ENCODE data around the gene EYA2. TPM values are rescaled to one million over a fixed set of nuclear protein-coding genes. Genes with fewer than 3 reads are reported as not detected.

Gene EYA2
- total and polyA plus RNA-seq, 2 donors (not counting 3 experiments of a cell fraction or from before 2014, with no cell fraction given), result not detected

GRCh38 chr20:47198254-47198671 lies 303.6 kb downstream of the EYA2 start:
- intact Hi-C loops (cut with micrococcal nuclease), result loop anchor here (5.0 kb wide), 1 partner anchor 1424 kb away; no protein-coding TSS in a partner anchor
- H2AFZ ChIP-seq (ENCODE audit: low read depth, low read length), result no peak overlapping the region
- no peaks in the 10 kb centered on the region for H3K9me3 ChIP-seq (replicated peaks; ENCODE audit: control insufficient read depth, insufficient read depth, low read length)
- no peak for TF ChIP-seq EZH2 (IDR thresholded peaks at IDR 0.05; ENCODE audit: borderline replicate concordance, low read depth, low read length, severe bottlenecking)
- TF ChIP-seq, protein P1, sequence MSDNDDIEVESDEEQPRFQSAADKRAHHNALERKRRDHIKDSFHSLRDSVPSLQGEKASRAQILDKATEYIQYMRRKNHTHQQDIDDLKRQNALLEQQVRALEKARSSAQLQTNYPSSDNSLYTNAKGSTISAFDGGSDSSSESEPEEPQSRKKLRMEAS (IDR thresholded peaks at IDR 0.05; ENCODE audit: insufficient read depth, insufficient read length), result no peak
- TF ChIP-seq FOS (IDR thresholded peaks at IDR 0.05; ENCODE audit: borderline replicate concordance, insufficient read depth, low read length), result no peak
- TF ChIP-seq GATA2 (IDR thresholded peaks at IDR 0.05; ENCODE audit: insufficient read depth, insufficient read length, low read depth, low read length), result no peak
- TF ChIP-seq JUN (IDR thresholded peaks at IDR 0.05; ENCODE audit: borderline replicate concordance, insufficient read depth, insufficient read length, low read depth), result no peak
- TF ChIP-seq MYC (IDR thresholded peaks at IDR 0.05; ENCODE audit: low read depth, low read length), result no peak
- TF ChIP-seq POLR2A (IDR thresholded peaks at IDR 0.05; ENCODE audit: low read depth, low read length), result no peak
- TF ChIP-seq, protein P2, sequence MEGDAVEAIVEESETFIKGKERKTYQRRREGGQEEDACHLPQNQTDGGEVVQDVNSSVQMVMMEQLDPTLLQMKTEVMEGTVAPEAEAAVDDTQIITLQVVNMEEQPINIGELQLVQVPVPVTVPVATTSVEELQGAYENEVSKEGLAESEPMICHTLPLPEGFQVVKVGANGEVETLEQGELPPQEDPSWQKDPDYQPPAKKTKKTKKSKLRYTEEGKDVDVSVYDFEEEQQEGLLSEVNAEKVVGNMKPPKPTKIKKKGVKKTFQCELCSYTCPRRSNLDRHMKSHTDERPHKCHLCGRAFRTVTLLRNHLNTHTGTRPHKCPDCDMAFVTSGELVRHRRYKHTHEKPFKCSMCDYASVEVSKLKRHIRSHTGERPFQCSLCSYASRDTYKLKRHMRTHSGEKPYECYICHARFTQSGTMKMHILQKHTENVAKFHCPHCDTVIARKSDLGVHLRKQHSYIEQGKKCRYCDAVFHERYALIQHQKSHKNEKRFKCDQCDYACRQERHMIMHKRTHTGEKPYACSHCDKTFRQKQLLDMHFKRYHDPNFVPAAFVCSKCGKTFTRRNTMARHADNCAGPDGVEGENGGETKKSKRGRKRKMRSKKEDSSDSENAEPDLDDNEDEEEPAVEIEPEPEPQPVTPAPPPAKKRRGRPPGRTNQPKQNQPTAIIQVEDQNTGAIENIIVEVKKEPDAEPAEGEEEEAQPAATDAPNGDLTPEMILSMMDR (IDR thresholded peaks at IDR 0.05; ENCODE audit: extremely low read depth in 1 of 2, insufficient read depth in 1 of 2, low read depth in 1 of 2, low read length in 2 of 2), result no peak
- TF ChIP-seq POLR2AphosphoS5 (IDR thresholded peaks at IDR 0.05; ENCODE audit: insufficient read depth, low read depth, low read length), result no peak
- H3K4me2 ChIP-seq (ENCODE audit: insufficient read depth, low read length), result no peak overlapping the region
- H3K36me3 ChIP-seq (ENCODE audit: control insufficient read depth in 2 of 2, extremely low read depth in 1 of 2, insufficient read depth in 2 of 2, low read length in 2 of 2), result no peaks in the 10 kb centered on the region
- H3K27ac ChIP-seq (ENCODE audit: insufficient read depth, low read depth, low read length), result no peak overlapping the region
- no peak overlapping the region for H3K9ac ChIP-seq (replicated peaks; ENCODE audit: extremely low read depth, insufficient read depth, low read length)
- CTCF ChIA-PET, result interaction anchor here (1.7 to 7.0 kb wide), 4 partner anchors 10 to 1422 kb away, joined by 3 to 83 read pairs (median 8); no protein-coding TSS in a partner anchor
- FAIRE-seq (no peak), DNase-seq (ENCODE audit: low read depth, low spot score) (no peak)
- H3K4me3 ChIP-seq (replicated peaks in 1 of 3; ENCODE audit: insufficient read depth in 1 of 3, low read depth in 1 of 3, low read length in 3 of 3), result no peak overlapping the region
- H3K79me2 ChIP-seq (ENCODE audit: control insufficient read depth, insufficient read depth, low read length), result no peaks in the 10 kb centered on the region
- dilution Hi-C loops (cut with MboI; ENCODE audit: extremely low pct_ligation_motif_present, low sequenced_read_pairs), result no loop called here
- H4K20me1 ChIP-seq (replicated peaks; ENCODE audit: control insufficient read depth, extremely low read depth, insufficient read depth, low read length), result no peaks in the 10 kb centered on the region
- POLR2A ChIA-PET, result no interaction called here
- no TSS peak for BruUV-seq (replicated peaks)
- peaks cover 3% of the 10 kb centered on the region for H3K4me1 ChIP-seq (ENCODE audit: control insufficient read depth, extremely low read depth, insufficient read depth, low read length)
- no peaks in the 10 kb centered on the region for H3K9me1 ChIP-seq (replicated peaks; ENCODE audit: control insufficient read depth, extremely low read depth, insufficient read depth, low read length)
- H3K27me3 ChIP-seq (ENCODE audit: control insufficient read depth in 2 of 2, insufficient read depth in 2 of 2, low read length in 2 of 2), result no peaks in the 10 kb centered on the region

Data from endothelial cell of umbilical vein (primary cell).